Omental fat pad (tissue), 4 donors: ENCODE data around the gene KRTAP10-9. TPM values are rescaled to one million over a fixed set of nuclear protein-coding genes. Genes with fewer than 3 reads are reported as not detected.
"Not testable (repeated sequence)": the region's sequence is repeated elsewhere in the genome, so short reads cannot be mapped to it uniquely, and the experiment has no call there.

Experiments used
- ATAC-seq: fragments of 150-250 bp; one replicate; pipeline ENCODE4 v1.9.1; 2016; ENCODE audit warnings: mild to moderate bottlenecking, moderate library complexity; ENCODE audit not compliant: low FRiP score
- DNase-seq: peaks from one replicate; pipeline ENCODE4 v3.0.0-alpha.2; 2019; ENCODE audit warnings: low spot score
- CTCF ChIP-seq, 3 donors: fragments of 450-650 bp; IDR thresholded peaks; one replicate each; pipeline ENCODE4 v1.5.1; 2016 to 2017; ENCODE audit warnings: antibody characterized with exemption in 3 of 3, mild to moderate bottlenecking in 3 of 3, moderate library complexity in 2 of 3
- total RNA-seq, 4 donors: library from RNA; depleted of rRNA; stranded (reverse); fragments of >200 nt; gene quantifications; one replicate each; pipeline ENCODE4 v1.1.0, GENCODE V29; 2016

KRTAP10-9 gene
- total RNA-seq, 4 donors from 2014 or later = not detected

GRCh38 chr21:44630440-44630839 lies 3.5 kb downstream of the KRTAP10-9 start:
- no peak for TF ChIP-seq CTCF (IDR thresholded peaks at IDR 0.05)
- ATAC-seq (no peak), DNase-seq (no peak)

- no peak for ATAC-seq
- TF ChIP-seq CTCF (IDR thresholded peaks at IDR 0.05) = no peak
- no peak for DNase-seq
Observed at GRCh38 chr21:44632067-44632466, 5.2 kb downstream of the KRTAP10-9 start.

- no peak for TF ChIP-seq CTCF (IDR thresholded peaks at IDR 0.05)
- ATAC-seq (no peak), DNase-seq (no peak)
Observed at GRCh38 chr21:44636209-44637017, 9.5 kb downstream of the KRTAP10-9 start.

GRCh38 chr21:44637018-44637850 lies 10.3 kb downstream of the KRTAP10-9 start, which contains the start of gene KRTAP10-10:
KRTAP10-10 (plus strand) TSS chr21:44637356; CDS start chr21:44637418, 62 bp downstream.
- no peak for ATAC-seq
- DNase-seq = no peak
- TF ChIP-seq CTCF (IDR thresholded peaks at IDR 0.05) = no peak

- ATAC-seq, DNase-seq: not testable (repeated sequence)
Observed at GRCh38 chr21:44637851-44638348, 11.0 kb downstream of the KRTAP10-9 start.

- not testable (repeated sequence) for ATAC-seq, DNase-seq
Observed at GRCh38 chr21:44638506-44639330, 11.8 kb downstream of the KRTAP10-9 start.

- ATAC-seq (no peak), DNase-seq (no peak)
- TF ChIP-seq CTCF (IDR thresholded peaks at IDR 0.05) = no peak
Observed at GRCh38 chr21:44639331-44639655, 12.4 kb downstream of the KRTAP10-9 start.
